Measurements from ENCODE around the gene CTU2. TPM values are rescaled to one million over a fixed set of nuclear protein-coding genes. Genes with fewer than 3 reads are reported as not detected.

Gene CTU2
- total and polyA plus RNA-seq, 10 of the 15 experiments (the other 5 are each of a cell fraction or from before 2014, with no cell fraction given), result 0.32 to 44.5 (median 18.2) TPM

- TF ChIP-seq ETV6 (conservative IDR thresholded peaks at IDR 0.05 in 1 of 2, IDR thresholded peaks at IDR 0.05 in 1 of 2; ENCODE audit: borderline replicate concordance in 1 of 2, low read depth in 1 of 2), result no peak
- peak; percentile 58; the same call in 1 of the 2 replicates for TF ChIP-seq BACH1 (IDR thresholded peaks at IDR 0.05; ENCODE audit: borderline replicate concordance)
- no peak for TF ChIP-seq NFYB (IDR thresholded peaks at IDR 0.05; ENCODE audit: insufficient read depth, low read depth, low read length)
- TF ChIP-seq RAD51 (IDR thresholded peaks at IDR 0.05), result no peak
- TF ChIP-seq EGR1 (IDR thresholded peaks at IDR 0.05; ENCODE audit: borderline replicate concordance in 1 of 2, low read depth in 2 of 2, low read length in 2 of 2), result peak in 1 of 2 experiments; percentile 25; a peak in 1 of 3 replicates
- no peak for TF ChIP-seq ZBED1 (IDR thresholded peaks at IDR 0.05; ENCODE audit: borderline replicate concordance)
- TF ChIP-seq ZNF384 (IDR thresholded peaks at IDR 0.05; ENCODE audit: borderline replicate concordance, low read depth, low read length), result no peak
Observed at GRCh38 chr16:88737298-88738150, 31.2 kb downstream of the CTU2 start (continued).

GRCh38 chr16:88738151-88739084 is 32.1 kb downstream of the CTU2 start:
- POLR2A ChIA-PET, result interaction anchor here (0.9 kb wide), 1 partner anchor 41 kb away, joined by 3 read pairs; no protein-coding TSS in a partner anchor
- intact Hi-C loops (cut with micrococcal nuclease; ENCODE audit: unreplicated experiment), result no loop called here
- TF ChIP-seq HSF1 (IDR thresholded peaks at IDR 0.05; ENCODE audit: low read depth, low read length), result no peak
- 0 out of 6 replicates have a peak, but pooled peaks of 1 of the 3 experiments have one; percentile 0 for TF ChIP-seq CTCF (IDR thresholded peaks at IDR 0.05 in 2 of 3, conservative IDR thresholded peaks at IDR 0.05 in 1 of 3; ENCODE audit: control insufficient read depth in 2 of 3, extremely low read depth in 1 of 3, insufficient read depth in 1 of 3, low read depth in 3 of 3, low read length in 3 of 3)
- no peak for TF ChIP-seq ATF3 (IDR thresholded peaks at IDR 0.05; ENCODE audit: borderline replicate concordance, extremely low read depth, low read depth, low read length)
- TF ChIP-seq BHLHE40 (IDR thresholded peaks at IDR 0.05; ENCODE audit: borderline replicate concordance in 1 of 2, low read depth in 2 of 2, low read length in 1 of 2), result no peak
- peak; percentile 58; the same call in 1 of the 2 replicates for TF ChIP-seq PAX5 (IDR thresholded peaks at IDR 0.05; ENCODE audit: borderline replicate concordance, low read depth, low read length)
- no peak for TF ChIP-seq SMAD5 (IDR thresholded peaks at IDR 0.05; ENCODE audit: low read depth)

More at GRCh38 chr16:88738151-88739084, 32.1 kb downstream of the CTU2 start:
- 91% methylated on average over 41 of the region's 41 CpGs for WGBS (ENCODE audit: insufficient coverage, insufficient replicate concordance, low lambda C conversion rate, missing lambda C conversion rate)
- RAD21 ChIA-PET (ENCODE audit: unreplicated experiment), result interaction anchor here (0.7 to 1.9 kb wide), 10 partner anchors 31 to 479 kb away, joined by 3 to 50 read pairs (median 7); partner anchors contain the start of genes APRT, CDH15, PIEZO1 and ZNF778
- SMC1A ChIA-PET (ENCODE audit: uncharacterized antibody, unreplicated experiment), result interaction anchor here (0.8 to 1.4 kb wide), 9 partner anchors 9 to 469 kb away, joined by 3 to 10 read pairs (median 5); no protein-coding TSS in a partner anchor
- ATAC-seq, result no peak
- Histone ChIP-seq H3K4me3 (no peak overlapping the region), H3K4me1 (ENCODE audit: control insufficient read depth, insufficient read depth, low read length) (peaks cover 3% of the 10 kb centered on the region; the same call in 1 of the 2 replicates), H2AFZ (ENCODE audit: control insufficient read depth, low read depth, low read length) (no peak overlapping the region), H3K4me2 (ENCODE audit: control insufficient read depth, insufficient read depth) (no peak overlapping the region), H3K36me3 (ENCODE audit: control insufficient read depth in 2 of 2, insufficient read depth in 2 of 2, low read length in 1 of 2) (peaks cover 4 to 45% of the 10 kb centered on the region in 2 experiments; a peak in 3 of 4 replicates), H3K9ac (ENCODE audit: control insufficient read depth, insufficient read depth, low read length) (no peak overlapping the region), H3K27me3 (replicated peaks in 1 of 2; ENCODE audit: control insufficient read depth in 2 of 2, insufficient read depth in 2 of 2, low read length in 1 of 2) (no peaks in the 10 kb centered on the region), H3K79me2 (ENCODE audit: control insufficient read depth, insufficient read depth, low read length) (no peaks in the 10 kb centered on the region), H4K20me1 (ENCODE audit: control insufficient read depth, insufficient read depth) (no peaks in the 10 kb centered on the region), H3K9me3 (replicated peaks; ENCODE audit: control insufficient read depth, insufficient read depth, low read length) (no peaks in the 10 kb centered on the region), H3K27ac (ENCODE audit: control insufficient read depth, insufficient read depth) (no peak overlapping the region)
- no peak for FAIRE-seq
- DNase-seq (ENCODE audit: low read depth, low spot score), result no peak
- CTCF ChIA-PET, result interaction anchor here (0.6 to 3.1 kb wide), 20 partner anchors 9 to 476 kb away, joined by 3 to 51 read pairs (median 6); partner anchors contain the start of genes APRT, PIEZO1 and ZC3H18
- in situ Hi-C loops (cut with MboI), result no loop called here
- TSS peak; percentile 50 for BruUV-seq (replicated peaks)

All from GM12878 (cell line).